HEK293 (cell line): ENCODE data around the gene CLEC4F.
"Not testable (repeated sequence)": the region's sequence is repeated elsewhere in the genome, so short reads cannot be mapped to it uniquely, and the experiment has no call there.

ENCODE experiments used
- CTCF ChIA-PET: fragments of 350-600 bp; formaldehyde crosslinking; extraction: SDS; loops from one replicate; lab custom pipeline; 2021; ENCODE audit warnings: antibody characterized with exemption; lab: Yijun Ruan, JAX
- POLR2A ChIA-PET: fragments of 300-600 bp; formaldehyde crosslinking; extraction: SDS; loops from one replicate; lab custom pipeline; 2020; ENCODE audit warnings: antibody characterized with exemption, inconsistent platforms; lab: Yijun Ruan, JAX
- H3K27ac ChIP-seq: fragments of 200-500 bp; sonication (Bioruptor generic); 2 replicates; pipeline ENCODE4 v1.5.1; 2014; ENCODE audit warnings: low read depth, low read length, control low read depth, inconsistent platforms; ENCODE audit errors: extremely low read depth
- H3K36me3 ChIP-seq, 2 experiments: fragments of 200-500 bp in 1 of 2; sonication (Bioruptor generic) in 1 of 2; 1 replicate in 1 of 2; 2 replicates in 1 of 2; pipeline ENCODE4 v1.5.1; 2014 to 2017; ENCODE audit warnings: inconsistent platforms in 2 of 2, low read length in 2 of 2; ENCODE audit not compliant: control insufficient read depth in 2 of 2, insufficient read depth in 1 of 2
- H3K4me1 ChIP-seq: fragments of 200-500 bp; sonication (Bioruptor generic); 2 replicates; pipeline ENCODE4 v1.5.1; 2014; ENCODE audit warnings: mild to moderate bottlenecking, low read length, inconsistent platforms; ENCODE audit not compliant: control insufficient read depth, insufficient read depth
- H3K4me3 ChIP-seq: 2 replicates; pipeline ENCODE4 v1.5.1; 2011; ENCODE audit warnings: low read depth, mild to moderate bottlenecking, control low read depth, low read length, moderate library complexity
- H3K9me3 ChIP-seq: fragments of 200-500 bp; sonication (Bioruptor generic); 2 replicates; pipeline ENCODE4 v1.5.1; 2014; ENCODE audit warnings: low read depth, low read length, inconsistent platforms; ENCODE audit not compliant: control insufficient read depth, insufficient read depth
- ZFP3 ChIP-seq: fragments of 450-650 bp; formaldehyde crosslinking; IDR thresholded peaks from 2 replicates; pipeline ENCODE4 v1.5.1; 2016; ENCODE audit warnings: low read depth, missing biosample characterization, missing genetic modification characterization
- ZNF175 ChIP-seq: fragments of 450-650 bp; formaldehyde crosslinking; IDR thresholded peaks from 2 replicates; pipeline ENCODE4 v1.5.1; 2016; ENCODE audit warnings: missing biosample characterization, missing genetic modification characterization
- ZNF350 ChIP-seq: fragments of 450-650 bp; formaldehyde crosslinking; IDR thresholded peaks from 2 replicates; pipeline ENCODE4 v1.5.0; 2017; ENCODE audit warnings: missing biosample characterization, mild to moderate bottlenecking, missing genetic modification characterization
- ZNF362 ChIP-seq: fragments of 450-650 bp; formaldehyde crosslinking; IDR thresholded peaks from 2 replicates; pipeline ENCODE4 v1.5.1; 2016; ENCODE audit warnings: missing biosample characterization, missing genetic modification characterization
- ZNF624 ChIP-seq: fragments of 450-650 bp; formaldehyde crosslinking; IDR thresholded peaks from 2 replicates; pipeline ENCODE4 v1.5.1; 2017; ENCODE audit warnings: missing biosample characterization, missing genetic modification characterization
- ZNF707 ChIP-seq: fragments of 450-650 bp; formaldehyde crosslinking; IDR thresholded peaks from 2 replicates; pipeline ENCODE4 v1.5.1; 2016; ENCODE audit warnings: missing biosample characterization, missing genetic modification characterization
- TF ChIP-seq, protein P1 (sequence below): IDR thresholded peaks from 2 replicates; pipeline ENCODE4 v1.6.1; 2011; ENCODE audit warnings: mild to moderate bottlenecking, low read depth, low read length, borderline replicate concordance
- TF ChIP-seq, protein P2 (sequence below): fragments of 450-650 bp; formaldehyde crosslinking; IDR thresholded peaks from 2 replicates; pipeline ENCODE4 v1.5.1; 2016; ENCODE audit warnings: missing biosample characterization, missing genetic modification characterization, low read depth

CLEC4F gene

GRCh38 chr2:70806620-70807019, 13.8 kb downstream of the CLEC4F start (continued):
- TF ChIP-seq, protein P1, sequence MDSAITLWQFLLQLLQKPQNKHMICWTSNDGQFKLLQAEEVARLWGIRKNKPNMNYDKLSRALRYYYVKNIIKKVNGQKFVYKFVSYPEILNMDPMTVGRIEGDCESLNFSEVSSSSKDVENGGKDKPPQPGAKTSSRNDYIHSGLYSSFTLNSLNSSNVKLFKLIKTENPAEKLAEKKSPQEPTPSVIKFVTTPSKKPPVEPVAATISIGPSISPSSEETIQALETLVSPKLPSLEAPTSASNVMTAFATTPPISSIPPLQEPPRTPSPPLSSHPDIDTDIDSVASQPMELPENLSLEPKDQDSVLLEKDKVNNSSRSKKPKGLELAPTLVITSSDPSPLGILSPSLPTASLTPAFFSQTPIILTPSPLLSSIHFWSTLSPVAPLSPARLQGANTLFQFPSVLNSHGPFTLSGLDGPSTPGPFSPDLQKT: no peak
- TF ChIP-seq ZFP3: no peak

DNA sequence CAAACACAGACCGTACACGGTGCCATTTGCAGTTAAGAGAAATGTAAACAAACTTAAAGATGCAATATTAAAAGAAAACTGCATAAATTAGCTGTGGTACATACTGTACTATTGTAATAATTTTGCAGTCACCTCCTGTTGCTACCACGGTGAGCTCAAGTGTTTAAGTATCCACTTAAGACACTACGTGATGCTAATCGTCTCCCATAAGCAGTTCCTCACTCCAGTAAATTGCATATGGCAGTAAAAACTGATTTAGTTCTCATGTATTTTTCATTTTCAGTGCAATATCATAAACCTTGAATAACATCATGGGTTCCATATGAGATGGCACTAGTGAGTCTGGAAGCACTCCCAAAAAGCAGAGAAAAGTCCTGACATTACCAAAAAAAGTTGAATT, 14.4 kb downstream of the CLEC4F start:
- ChIA-PET CTCF (interaction anchor here (1.3 to 1.4 kb wide), 2 partner anchors 20 to 65 kb away, joined by 3 to 5 read pairs; no protein-coding TSS in a partner anchor), POLR2A (no interaction called here)
- no peak overlapping the region for H3K27ac ChIP-seq
- no peaks in the 10 kb centered on the region for H3K4me1 ChIP-seq
- H3K9me3 ChIP-seq: no peaks in the 10 kb centered on the region
- no peak overlapping the region for H3K4me3 ChIP-seq
- TF ChIP-seq ZNF624 (tag by site-specific recombination): no peak
- H3K36me3 ChIP-seq: no peaks in the 10 kb centered on the region

- Histone ChIP-seq H3K36me3 (no peaks in the 10 kb centered on the region), H3K4me3 (no peak overlapping the region), H3K9me3 (no peaks in the 10 kb centered on the region), H3K4me1 (no peaks in the 10 kb centered on the region), H3K27ac (no peak overlapping the region)
- CTCF ChIA-PET: interaction anchor here (1.4 kb wide), 1 partner anchor 15 kb away, joined by 3 read pairs; no protein-coding TSS in a partner anchor
- POLR2A ChIA-PET: no interaction called here
- TF ChIP-seq ZNF362 (tag by site-specific recombination): no peak
- TF ChIP-seq ZNF175 (tag by site-specific recombination): no peak
- TF ChIP-seq, protein P2, sequence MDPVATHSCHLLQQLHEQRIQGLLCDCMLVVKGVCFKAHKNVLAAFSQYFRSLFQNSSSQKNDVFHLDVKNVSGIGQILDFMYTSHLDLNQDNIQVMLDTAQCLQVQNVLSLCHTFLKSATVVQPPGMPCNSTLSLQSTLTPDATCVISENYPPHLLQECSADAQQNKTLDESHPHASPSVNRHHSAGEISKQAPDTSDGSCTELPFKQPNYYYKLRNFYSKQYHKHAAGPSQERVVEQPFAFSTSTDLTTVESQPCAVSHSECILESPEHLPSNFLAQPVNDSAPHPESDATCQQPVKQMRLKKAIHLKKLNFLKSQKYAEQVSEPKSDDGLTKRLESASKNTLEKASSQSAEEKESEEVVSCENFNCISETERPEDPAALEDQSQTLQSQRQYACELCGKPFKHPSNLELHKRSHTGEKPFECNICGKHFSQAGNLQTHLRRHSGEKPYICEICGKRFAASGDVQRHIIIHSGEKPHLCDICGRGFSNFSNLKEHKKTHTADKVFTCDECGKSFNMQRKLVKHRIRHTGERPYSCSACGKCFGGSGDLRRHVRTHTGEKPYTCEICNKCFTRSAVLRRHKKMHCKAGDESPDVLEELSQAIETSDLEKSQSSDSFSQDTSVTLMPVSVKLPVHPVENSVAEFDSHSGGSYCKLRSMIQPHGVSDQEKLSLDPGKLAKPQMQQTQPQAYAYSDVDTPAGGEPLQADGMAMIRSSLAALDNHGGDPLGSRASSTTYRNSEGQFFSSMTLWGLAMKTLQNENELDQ: no peak
Observed at GRCh38 chr2:70801607-70802263, 18.7 kb downstream of the CLEC4F start.

DNA sequence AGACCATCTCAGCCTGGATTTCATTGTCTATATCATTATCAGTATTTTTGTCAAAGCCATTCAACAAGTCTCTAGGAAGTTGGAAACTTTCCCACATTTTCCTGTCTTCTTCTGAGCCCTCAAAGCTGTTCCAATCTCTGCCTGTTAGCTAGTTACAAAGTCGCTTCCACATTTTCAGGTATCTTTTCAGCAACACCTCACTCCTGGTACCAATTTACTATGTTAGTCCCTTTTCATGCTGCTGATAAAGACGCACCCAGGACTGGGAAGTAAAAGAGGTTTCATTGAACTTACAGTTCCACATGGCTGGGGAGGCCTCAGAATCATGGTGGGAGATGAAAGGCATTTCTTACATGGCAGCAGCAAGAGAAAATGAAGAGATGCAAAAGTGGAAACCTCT, 20.7 kb downstream of the CLEC4F start:
- CTCF ChIA-PET: interaction anchor here (1.8 kb wide), 1 partner anchor 10 kb away, joined by 15 read pairs; the partner anchor contains the start of gene FIGLA
- Histone ChIP-seq H3K9me3 (no peaks in the 10 kb centered on the region), H3K27ac (no peak overlapping the region), H3K36me3 (no peaks in the 10 kb centered on the region), H3K4me3 (no peak overlapping the region)
- POLR2A ChIA-PET: no interaction called here
- TF ChIP-seq ZNF350 (tag by site-specific recombination): no peak
- TF ChIP-seq ZNF707: peak; percentile 89
- TF ChIP-seq, all 188 proteins: peak for 1
- no peaks in the 10 kb centered on the region for H3K4me1 ChIP-seq

DNA sequence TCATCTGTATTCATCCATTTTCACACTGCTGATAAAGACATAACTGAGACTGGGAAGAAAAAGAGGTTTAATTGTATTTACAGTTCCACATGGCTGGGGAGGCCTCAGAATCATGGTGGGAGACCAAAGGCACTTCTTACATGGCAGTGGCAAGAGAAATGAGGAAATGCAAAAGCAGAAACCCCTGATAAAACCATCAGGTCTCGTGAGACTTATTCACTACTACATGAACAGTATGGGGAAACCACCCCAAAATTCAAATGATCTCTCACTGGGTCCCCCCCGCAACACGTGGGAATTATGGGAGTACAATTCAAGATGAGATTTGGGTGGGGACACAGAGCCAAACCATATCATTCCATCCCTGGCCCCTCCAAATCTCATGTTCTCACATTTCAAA, 22.4 kb downstream of the CLEC4F start:
- H3K27ac ChIP-seq, POLR2A ChIA-PET, H3K36me3 ChIP-seq, H3K9me3 ChIP-seq, H3K4me3 ChIP-seq, H3K4me1 ChIP-seq: not testable (repeated sequence)
- CTCF ChIA-PET: interaction anchor here (0.7 to 1.8 kb wide), 2 partner anchors 8 to 1844 kb away, joined by 3 to 15 read pairs; partner anchors contain the start of gene FIGLA
